Limb (tissue), 2 donors: ENCODE results near the gene ANKRD11.
"Not testable (repeated sequence)": the region's sequence is repeated elsewhere in the genome, so short reads cannot be mapped to it uniquely, and the experiment has no call there.

Source experiments
- DNase-seq, 2 donors: peaks; one replicate each; pipeline ENCODE4 v3.0.0-alpha.2; 2016; ENCODE audit errors: extremely low spot score in 2 of 2

Gene ANKRD11

DNA sequence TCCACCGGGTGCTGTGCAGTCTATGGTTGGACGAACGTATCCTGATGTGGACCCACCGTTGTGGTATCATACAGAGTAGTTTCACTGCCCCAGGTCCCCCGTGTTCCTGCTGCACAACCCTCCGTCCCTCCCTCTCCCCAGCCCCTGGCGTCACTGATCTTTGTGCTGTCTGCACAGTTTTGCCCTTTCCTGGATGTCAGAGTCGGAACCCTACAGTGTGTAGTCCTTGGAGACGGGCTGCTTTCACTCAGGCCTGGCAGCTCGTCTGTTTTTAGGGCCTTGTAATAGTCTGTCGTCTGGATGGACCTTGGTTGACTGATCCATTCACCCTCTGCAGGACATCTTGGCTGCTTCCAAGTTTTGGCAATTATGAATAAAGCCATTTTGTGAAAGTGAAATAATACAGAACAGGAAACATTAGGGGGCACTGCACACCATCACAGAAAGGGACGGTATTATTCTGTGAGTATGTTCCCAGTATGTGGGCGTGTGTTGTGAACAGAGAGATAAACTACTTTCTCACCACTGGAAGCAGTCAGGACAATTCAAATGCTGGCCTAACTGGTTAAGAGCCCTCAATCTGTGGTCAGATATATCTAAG, 156.9 kb downstream of the ANKRD11 start:
- peak in 1 of 2 donors; percentile 66 for DNase-seq

DNA sequence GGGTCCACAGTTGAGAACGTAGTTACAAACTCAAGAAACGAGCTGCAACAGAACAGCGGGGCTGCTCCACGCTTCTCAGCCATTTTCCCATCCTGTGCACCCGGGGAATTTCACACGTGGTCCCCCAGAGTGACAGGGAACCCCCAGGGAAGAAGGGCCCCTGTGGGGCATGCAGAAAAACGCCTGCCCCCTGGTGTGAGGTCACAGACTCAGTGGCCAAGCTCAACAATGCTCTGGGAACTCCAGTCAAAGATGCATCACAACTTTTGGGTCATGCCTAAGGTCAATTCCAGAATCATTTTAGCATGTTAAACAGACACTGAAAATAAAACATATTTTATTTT, 157.5 kb downstream of the ANKRD11 start:
- no peak for DNase-seq

DNA sequence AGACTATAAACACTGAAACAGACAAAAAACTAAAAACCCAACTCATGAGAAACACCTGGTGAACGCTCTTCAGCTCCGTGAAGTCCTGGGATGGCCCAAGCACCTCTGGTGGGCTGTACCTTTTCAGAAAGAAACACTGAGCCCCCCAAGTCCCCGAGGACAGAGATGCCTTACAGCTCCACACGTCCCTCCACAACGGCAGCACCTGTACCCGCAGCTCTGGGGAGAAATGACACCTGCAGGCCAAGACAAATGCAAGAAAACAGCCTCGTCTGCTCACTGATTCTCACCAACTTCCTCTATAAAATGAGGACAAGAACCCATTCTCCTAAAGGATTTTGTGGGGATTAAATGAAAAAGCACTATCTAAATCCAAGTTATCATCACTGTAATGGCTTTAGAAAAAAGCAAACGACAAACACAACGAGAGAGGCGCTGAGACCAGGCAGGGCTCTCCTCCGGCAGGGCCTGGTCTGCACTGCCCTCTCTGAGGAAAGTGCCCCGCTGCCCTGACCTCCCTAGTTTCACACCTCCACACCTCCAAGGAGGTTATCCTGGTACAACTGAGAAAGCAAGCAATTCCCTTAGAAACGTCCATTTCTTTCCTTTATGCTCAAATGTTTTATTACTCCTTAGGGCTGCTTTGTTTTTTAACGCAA, 158.0 kb downstream of the ANKRD11 start:
- DNase-seq = no peak

DNA sequence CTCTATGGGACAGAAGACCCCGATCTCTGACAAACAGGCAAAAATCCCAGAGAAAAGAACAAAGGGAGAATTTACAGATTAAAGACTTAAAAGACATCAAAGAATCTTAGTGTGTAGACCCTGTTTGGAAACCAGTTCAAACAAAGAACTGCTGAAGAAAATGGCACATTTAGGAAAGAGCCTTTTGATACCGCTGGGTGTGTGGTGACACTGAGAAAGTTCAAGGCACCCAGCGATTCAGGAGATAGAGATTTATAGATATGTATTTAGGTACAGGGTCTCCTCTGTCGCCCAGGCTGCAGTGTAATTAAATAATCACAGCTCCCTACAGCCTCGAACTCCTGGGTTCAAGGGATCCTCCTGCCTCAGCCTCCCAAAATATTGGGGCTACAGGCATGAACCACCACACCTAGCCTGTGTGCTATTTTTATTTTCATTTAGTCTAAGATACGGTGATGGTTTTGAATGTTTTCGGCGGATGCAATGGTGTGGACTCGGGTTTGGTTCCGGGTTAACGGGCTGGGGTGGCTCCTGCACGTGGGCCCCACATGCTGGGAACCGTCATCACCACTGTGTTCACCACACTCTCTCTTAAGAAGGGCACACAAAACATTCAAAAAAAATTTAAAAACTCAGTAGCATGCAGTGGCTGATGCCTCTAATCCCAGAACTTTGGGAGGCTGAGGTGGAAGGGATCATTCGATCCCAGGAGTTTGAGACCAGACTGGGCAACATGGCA, 158.8 kb downstream of the ANKRD11 start:
- DNase-seq = no peak

DNA sequence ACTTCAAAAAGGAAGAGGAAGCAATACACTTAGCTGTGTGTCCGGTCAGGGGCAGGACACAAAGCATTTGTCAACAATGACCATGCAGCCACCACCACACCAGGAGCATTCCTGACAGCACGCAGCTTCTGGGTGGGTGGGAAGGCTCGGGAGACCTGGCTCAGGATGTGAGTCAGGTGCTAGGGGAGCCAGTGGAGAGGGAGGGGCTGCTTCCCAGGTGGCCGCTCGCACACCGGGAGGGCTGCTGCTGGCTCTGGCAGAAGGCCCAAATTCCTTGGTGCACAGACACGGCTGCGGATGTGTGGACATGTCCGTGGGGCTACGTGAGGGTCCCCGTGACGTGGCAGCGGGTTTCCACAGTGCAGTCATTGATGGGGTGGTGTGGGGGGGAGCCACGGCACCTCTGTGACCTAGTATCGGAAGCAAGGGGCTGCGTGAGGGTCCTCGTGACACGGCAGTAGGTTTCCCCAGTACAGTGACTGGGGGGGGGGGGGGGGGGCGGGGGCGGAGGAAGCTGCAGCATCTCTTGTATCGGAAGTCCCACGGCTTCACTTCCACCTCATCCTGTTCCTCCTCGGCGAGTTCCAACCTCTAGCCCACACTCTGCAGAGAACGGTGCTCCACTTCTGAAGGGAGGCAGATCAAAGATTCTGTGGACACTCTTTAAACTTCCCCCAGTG, 160.0 kb downstream of the ANKRD11 start:
- peak in 1 of 2 donors; percentile 41 for DNase-seq

DNA sequence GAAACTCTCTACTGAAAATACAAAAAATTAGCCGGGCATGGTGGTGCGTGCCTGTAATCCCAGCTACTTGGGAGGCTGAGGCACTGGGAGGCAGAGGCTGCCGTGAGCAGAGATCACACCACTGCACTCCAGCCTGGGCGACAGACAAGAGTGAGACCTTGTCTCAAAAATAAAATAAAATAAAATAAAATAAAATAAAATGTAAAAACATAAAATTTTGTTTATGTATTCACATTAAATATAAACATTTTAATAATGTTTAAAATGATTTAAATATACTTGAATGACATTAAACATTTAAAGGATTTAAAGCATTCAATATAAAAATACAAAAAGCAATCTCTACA, 160.6 kb downstream of the ANKRD11 start:
- DNase-seq = not testable (repeated sequence)

DNA sequence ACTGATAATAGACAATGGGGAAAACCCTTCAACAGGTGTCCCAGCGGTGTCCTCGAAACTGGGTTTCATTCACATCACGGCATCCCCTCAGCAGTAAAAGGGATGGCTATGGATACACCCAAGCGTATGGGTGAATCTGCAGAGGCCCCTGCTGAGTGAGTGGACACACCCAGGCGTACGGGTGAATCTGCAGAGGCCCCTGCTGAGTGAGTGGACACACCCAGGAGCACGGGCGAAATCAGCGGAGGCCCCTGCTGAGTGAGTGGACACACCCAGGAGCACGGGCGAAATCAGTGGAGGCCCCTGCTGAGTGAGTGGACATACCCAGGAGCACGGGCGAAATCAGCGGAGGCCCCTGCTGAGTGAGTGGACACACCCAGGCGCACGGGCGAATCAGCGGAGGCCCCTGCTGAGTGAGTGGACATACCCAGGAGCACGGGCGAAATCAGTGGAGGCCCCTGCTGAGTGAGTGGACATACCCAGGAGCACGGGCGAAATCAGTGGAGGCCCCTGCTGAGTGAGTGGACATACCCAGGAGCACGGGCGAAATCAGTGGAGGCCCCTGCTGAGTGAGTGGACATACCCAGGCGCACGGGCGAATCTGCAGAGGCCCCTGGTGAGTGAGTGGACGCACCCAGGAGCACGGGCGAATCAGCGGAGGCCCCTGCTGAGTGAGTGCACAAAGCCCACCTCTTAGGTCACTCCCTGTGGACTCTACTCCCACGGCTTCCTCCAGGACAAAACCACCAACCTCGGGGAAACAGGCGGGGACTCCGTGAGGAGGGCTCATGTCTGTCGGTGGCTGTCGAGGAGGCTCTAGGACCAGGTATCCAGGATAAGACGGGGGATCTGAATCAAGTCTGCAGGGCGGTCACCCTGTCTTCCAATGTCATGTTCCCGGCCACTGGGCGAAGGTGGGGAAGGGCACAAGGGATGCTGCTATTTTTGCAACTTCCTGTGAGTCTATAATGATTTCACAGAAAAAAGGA, 161.7 kb downstream of the ANKRD11 start:
- DNase-seq = not testable (repeated sequence)

DNA sequence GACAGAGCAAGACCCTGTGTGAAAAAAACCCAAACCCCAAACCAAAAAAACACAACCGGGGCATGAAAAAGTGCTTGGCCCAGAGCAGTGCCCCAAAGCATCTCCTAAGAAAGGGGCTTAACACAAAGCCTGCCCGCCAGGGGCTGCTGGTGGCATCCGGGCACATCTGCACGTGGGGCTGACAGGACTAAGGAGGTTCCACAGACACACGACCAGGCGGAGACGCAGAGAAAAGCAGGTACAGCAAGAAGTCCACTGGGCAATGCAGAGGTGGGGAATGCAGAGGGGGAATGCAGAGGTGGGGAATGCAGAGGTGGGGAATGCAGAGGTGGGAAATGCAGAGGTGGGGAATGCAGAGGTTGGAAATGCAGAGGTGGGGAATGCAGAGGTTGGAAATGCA, 163.6 kb downstream of the ANKRD11 start:
- no peak for DNase-seq

DNA sequence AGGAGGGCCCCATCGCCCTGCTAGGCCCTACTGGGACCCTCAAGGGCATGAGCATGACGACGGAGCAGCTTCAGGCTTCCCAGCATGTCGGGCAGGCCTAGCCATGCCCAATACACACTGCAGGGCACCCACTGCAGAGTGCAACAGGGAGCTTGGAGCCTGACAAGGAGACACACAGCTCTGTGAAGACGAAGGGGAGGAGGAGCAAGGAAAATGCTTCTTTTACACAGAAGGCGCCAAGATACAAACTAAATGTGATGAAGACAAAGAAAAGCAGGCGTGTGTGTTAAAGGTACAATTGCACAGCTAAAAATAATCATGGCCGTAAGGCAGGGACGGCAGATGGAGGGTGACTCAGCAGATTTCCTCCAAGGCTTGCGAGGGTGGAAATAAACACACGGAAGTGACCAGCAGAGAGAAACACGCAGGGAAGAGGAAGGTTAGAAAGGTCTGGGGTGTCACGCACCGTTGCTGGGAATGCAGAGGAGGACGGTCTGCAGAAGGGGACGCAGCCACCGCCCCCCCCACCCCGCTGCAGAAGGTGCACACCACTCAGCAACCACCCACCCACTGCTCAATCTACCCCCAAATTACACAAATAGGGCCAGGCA, 164.4 kb downstream of the ANKRD11 start:
- peak in 1 of 2 donors; percentile 27 for DNase-seq

DNA sequence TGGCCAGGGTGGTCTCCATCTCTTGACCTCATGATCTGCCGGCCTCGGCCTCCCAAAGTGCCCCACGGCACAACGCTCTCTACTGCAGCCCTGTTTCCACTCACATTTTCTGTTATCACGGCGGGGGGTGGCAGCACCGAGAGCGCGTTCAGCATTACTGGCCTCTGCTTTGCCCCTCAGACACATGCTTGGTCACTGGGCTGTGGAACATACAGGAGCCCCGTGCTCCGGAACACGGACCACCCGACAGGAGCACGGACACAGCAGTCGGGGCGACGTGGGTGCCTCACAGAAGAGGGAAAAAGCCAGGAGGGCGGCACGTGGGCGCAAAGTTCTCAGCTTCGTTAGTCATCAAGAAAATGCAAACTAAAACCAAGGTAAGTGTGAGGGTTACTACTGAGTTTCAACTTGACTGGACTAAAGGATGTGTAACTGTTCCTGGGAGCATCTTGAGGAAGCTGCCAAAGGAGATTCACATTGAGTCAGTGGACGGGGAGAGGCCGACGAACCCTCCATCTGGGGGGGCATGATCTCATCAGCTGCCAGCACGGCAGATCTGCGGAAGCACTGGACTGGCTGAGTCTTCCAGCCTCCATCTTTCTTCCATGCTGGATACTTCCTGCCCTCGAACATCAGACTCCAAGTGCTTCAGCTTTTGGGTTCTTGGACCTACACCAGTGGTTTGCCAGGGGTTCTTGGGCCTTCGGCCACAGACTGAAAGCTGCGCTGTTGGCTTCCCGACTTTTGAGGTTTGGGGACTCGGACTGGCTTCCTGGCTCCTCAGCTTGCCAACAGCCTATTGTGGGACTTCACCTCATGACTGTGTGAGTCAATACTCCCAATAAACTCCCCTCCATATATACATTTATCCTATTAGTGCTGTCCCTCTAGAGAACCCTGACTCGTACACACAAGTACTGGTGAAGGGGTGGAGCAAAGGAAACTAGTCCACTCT, 166.0 kb downstream of the ANKRD11 start:
- no peak for DNase-seq

DNA sequence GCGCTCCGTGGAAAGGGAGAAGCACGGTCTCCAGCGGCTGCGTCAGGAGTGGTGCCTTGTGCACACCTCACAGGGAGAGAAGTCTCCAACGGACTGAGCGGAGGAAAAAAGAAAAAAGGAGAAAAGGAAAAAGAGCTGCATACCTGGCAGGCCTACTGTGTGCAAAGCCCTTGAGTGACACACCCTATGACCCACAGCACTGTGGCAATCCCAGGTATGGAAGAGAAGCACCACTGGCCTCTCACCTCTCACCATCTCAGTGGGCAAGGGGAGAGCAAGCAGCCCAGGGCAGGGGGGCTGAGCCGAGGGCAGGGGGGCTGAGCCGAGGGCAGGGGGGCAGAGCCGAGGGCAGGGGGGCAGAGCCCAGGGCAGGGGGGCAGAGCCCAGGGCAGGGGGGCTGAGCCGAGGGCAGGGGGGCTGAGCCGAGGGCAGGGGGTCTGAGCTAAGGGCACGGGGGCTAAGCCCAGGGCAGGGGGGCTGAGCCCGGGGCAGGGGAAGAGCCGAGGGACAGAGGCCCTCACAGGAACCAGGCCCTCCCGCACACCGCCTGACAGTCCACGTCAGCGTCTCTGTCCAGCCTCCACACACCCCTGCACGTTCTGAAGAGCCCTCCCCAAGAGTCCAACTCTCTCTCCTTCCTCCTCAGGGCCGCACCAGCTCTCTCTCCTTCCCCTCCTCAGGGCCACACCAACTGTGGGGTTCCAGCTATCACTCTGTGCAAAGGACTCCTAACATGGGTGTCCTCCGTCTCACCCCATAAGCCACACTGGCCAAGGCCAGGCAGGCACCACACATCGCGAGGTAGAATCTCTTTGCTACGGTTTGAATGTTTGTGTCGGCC, 167.0 kb downstream of the ANKRD11 start:
- no peak for DNase-seq

DNA sequence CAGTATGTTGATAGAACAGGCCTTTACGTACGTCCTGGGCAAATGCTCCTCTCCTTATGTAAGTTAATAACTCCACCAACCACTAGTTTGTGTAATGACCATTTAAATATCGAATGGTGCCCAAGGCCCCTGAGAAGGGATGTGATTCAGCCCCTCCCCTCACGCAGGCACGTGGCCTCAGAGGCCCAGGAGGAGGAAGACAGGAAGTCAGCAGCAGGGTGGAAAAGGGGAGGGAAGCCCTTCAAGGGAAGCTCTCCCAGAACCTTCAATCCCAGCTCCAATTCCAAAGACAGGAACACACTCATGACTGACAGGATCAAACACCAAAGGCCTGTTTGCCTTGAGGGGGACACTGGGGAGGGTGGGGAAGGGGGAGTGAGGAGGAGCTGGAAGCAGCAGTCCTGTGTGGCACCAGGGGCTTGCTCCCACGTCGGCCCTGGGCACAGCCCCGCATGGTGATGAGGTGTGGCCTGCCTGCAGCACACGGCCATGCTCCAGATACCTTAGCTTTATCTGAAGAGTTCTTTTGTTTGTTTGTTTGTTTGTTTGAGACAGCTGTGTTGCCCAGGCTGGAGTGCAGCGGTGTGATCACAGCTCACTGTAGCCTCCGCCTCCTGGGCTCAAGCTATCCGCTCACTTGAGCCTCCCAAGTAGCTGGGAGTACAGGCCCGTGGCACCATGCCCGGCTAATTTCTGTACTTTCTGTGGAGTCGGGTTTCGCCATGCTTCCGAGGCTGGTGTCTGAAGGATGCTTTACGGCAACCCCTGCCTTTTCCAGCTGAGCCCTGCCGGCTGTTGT, 167.8 kb downstream of the ANKRD11 start:
- peak; percentile 58 to 71 for DNase-seq

DNA sequence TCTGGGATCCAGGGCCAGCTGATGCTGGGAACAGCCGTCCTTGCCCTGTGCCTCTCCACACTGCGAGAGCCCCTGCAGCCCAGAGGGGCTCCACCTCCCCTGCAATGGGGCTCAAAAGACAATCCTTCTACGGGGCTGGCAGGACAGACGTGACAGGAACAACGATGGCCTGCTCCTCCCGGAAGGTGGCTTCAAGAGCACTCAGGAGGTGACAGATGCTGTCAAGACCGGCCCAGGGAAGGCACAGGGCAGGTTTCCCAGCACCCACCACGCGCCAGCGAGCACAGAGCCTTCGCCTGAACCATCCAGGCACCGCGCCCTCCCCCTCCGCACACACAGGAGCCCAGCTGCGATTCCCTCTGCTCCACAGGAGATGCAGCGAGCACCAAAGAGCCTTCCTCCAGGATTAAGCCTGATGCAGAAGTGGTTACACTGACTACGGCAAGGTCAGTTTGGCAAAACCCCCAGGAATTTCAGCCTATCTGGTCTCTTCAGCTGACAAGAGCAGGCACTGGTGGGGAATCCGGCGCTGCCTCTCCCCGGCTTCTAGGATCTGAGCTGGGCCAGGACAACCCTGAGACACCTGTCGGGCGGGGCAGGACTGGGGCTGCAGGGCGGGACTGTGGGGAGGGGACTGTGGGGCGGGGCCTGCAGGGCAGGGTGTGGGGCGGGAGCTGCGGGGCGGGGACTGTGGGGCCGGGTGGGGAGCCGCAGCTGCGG, 169.4 kb downstream of the ANKRD11 start:
- no peak for DNase-seq

DNA sequence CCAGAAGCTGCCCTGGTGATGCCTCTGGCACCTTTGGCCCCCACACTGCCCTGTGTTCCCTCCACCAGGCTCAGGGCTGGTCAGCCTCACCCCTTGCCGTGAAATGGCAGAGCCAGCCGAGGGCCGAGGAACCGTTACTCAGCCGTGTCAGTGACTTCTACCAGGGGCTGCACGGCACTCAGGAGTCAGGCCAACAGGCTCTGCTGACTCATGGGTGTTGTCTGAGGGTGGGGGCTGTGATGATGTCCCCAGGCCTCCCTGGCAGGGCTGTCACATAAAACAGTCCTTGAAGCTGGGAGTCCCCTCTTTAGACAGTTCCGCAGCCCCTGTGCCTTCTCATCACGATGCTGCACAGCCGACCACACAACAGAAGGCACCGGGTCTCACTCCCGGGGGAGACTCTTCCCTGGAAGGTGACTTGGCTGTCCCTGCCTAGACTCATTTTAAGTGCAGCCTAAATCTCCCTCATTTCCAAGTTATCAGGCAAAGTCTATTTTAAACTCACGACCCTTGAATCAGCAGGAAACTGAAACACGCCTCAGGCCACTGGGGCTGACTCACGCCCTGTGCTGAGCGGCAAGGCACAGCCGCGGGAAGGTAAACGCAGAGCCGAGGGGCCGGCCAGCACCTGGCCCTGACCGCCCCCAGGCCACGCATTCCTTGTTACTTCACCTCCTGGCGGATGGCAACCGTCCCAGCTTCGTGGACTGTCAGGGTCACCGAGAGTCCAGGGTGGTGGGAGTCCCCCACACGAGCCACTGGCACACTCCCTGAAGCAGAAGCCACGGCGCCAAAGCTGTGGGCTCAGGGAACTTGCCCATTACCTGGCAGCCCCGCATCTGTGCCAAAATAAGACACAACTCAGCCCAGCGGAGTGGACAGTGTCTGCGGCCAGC, 170.2 kb downstream of the ANKRD11 start:
- no peak for DNase-seq

DNA sequence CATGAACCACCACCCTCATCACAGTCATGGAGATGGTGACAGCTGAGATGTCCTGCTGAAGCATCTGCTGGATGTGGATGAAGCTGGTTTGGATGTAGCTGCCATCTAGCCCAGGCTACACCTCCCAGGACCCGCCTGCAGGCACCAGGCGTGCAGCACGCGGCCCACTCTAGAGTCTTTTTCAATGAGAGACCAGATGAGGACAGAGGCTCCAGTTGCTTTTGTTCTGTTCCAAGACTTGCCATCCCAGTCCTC, 170.8 kb downstream of the ANKRD11 start:
- DNase-seq = no peak

DNA sequence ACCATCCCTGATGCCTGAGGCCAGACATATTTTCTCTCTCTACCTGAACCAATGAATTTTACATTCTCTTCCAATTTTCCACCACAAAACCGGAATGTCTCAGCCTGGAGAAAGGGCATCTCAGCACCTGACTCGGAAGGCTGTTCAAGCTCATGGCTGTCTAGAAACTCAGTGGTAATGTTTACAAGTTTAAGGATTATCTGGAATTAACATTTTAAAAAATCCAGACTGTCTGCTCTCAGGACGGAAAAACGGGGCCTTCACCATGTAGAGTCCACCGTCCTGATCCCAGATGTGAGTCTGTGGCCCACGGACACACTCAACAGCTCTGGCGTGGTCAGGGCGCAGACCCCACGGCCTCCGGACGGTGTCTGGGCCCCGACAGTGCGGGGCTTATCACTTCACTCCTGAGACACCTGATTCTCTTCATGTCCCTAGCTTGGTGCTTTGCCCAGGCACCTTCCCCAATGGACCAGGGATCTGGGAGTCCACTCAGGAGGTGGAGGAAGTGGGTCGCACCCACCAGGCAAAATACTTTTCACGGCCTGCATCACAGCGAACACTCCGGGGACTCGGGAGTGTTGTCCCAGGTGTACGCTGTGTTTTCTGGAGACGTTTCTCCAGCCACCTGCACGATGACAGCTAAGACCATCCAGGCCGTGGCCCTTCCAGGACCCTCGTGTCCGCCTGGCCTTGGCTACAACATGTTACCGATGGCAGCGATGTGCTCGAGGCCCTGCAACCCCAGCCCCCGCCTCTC, 171.3 kb downstream of the ANKRD11 start:
- no peak for DNase-seq
